NCI-H1694 treated with DMSO at 0.1 percent for 48 hours (cell line): ENCODE results near the gene JAG1.
A peak's percentile ranks its signal among the peaks of the same experiment; 100 is the strongest.

Experiments
- DNase-seq: peaks from one replicate; lab custom pipeline; 2025; lab: John Stamatoyannopoulos, UW

The JAG1 gene

DNA sequence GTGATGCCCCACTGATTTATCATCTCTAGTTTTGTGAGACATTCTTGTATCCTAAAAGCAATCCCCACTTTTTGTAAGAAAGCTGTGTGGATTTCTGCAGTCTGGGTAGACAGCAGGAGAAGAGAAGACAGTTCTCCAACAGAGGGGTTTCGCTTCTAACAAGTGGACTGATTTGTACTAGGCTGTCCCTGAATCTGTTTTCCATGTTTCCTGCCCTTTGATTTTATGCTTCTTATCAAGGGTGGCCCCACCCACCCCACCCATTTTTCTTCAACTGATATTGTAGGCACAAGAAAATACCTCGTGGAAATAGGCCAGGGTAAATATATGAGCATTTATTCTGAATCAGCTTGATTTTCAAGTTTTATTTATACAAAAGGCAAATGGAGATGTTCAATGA lies 25.7 kb upstream of the JAG1 start:
- no peak for DNase-seq

DNA sequence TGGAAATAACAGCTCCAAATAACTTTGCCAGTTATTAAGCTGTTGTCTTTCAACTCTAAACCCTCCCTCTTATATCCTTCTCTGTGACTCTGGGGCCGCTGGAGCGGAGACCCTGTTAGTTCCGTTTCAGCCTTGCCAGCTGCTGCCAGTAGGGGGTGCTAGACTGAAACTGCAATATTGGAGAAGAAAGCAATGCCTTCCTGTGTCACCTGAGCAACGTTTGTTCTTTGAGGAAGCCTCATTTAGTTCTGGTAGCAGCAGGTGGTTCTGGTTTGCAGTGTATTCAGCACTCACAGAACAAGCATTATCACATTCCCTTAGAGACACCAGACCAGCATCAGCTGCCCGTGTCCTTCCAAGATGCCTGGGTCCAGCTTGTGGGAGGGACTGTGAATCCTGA lies 22.9 kb upstream of the JAG1 start:
- DNase-seq, result no peak

GRCh38 chr20:10689385-10689784 lies 15.6 kb upstream of the JAG1 start:
- no peak for DNase-seq

DNA sequence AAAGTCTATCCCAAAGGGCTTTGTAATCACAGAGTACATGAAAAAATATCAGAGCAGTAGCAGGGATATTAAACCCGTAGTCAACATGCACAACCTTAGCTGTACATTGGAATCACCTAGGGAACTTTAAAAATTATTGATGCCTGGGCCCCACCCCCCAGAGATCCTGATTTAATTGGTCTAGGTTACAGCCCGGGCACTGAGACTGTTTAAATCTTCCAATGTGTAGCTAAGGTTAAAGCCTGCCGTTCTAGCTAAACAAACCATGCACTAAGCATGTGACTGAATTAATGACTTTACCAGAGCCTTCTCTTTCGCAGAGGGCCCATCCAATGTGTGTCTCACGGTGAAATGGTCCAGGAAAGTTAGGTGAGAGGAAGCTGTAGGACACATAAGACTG lies 14.1 kb upstream of the JAG1 start:
- no peak for DNase-seq

- no peak for DNase-seq
These were observed 12.7 kb upstream of the JAG1 start for GRCh38 chr20:10686356-10687133.

DNA sequence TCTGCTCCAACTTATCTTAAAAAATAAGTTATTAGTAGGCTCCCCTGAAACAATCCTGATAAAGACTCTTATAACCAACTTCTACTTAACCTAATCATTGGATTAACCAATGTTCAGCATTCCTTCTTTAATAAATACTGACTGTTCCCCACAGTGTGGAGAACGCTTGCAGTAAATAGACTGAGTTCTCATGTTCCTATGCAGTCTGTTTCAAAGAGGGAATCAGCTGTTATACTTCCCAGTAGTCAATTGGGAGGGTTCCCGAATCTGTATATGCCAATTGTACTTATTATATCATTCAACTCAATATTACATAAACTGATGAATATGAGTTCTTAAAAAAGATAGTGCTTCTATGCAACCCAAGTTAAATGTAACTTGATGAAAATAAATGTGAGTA lies 9.7 kb upstream of the JAG1 start:
- DNase-seq, result no peak

GRCh38 chr20:10682939-10683338 lies 9.1 kb upstream of the JAG1 start:
- no peak for DNase-seq

GRCh38 chr20:10681494-10681893 lies 7.7 kb upstream of the JAG1 start:
- no peak for DNase-seq

DNA sequence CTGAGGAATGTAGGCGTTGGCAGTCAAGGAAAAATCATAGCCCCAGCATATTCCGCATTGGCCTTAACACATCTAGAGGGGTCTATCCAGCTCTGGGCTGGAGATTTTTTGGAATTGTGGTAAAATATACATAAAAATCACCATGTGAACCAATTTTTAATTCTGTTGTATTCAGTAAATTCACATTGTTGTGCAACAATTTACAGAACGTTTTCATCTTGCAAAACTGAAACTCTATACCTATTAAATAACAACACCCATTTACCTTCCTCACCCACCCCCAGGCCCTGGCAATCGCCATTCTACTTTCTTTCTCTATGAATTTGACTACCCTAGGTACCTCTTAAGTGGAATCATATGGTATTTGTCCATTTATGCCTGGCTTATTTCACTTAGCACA lies 6.8 kb upstream of the JAG1 start:
- DNase-seq, result no peak

GRCh38 chr20:10679269-10679668 lies 5.5 kb upstream of the JAG1 start:
- no peak for DNase-seq

DNA sequence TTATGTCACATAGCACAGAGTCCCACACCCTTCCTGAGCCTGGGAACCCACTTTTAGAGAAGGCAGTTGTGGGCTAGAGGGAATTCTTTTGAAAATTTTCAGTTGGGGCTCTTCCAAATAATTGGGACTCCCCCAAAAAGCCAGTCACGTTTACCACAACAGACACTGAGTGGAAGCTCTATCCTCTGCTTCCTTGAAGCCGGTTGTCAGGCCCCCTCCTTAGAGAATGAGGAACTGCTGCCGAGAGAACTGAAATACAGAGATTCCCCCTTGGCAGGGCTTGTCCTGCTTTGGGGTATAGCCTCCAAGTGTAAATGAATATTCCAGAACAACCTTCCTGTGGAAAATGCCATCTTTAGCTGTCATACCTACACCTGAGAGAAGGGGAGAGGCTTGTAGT lies 2.7 kb upstream of the JAG1 start:
- no peak for DNase-seq

DNA sequence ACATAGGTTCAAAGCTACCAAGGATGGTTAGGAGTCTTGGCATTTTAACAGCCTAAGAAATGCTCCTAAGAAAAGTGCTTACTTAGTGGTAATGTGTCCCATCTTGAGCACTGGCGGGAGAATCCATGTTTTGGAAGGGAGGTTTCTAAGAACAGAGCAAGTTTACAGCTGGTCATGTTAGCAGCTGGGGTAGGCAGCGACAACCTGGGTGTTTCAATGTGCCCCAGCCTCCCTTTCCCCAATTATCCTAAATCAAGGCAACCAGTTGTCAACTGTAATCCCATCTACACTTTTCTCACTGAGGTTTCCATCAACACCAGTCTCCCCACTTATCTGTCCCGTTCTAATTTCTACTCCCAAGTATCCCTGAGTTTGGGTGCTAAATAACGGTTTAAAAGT lies 1.6 kb upstream of the JAG1 start:
- no peak for DNase-seq

GRCh38 chr20:10674684-10675449 lies 1.1 kb upstream of the JAG1 start:
- DNase-seq, result peak; percentile 4

GRCh38 chr20:10673176-10673841 lies 490 bp downstream of the JAG1 start:
- DNase-seq, result no peak

DNA sequence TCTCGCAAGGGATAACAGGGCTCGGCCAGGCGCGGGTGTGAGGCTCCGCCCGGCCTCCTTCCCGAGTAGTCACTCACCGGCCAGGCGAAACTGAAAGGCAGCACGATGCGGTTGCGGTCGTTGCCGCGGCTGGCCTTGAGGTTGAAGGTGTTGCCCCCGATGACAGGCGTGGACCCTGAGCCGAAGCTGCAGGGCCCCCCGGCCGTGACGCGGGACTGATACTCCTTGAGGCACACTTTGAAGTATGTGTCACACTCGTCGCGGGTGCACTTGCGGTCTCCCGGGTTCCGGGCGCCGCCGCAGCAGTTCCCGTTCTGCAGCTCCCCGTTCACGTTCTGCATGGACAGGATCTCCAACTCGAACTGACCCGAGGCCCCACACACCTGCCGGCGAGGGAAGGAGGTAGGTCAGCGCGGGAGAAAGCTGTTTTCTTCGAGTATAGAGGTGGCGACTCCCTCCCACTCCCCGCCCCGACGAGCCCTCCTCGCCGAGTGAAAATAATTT lies 1.1 kb downstream of the JAG1 start:
- no peak for DNase-seq

DNA sequence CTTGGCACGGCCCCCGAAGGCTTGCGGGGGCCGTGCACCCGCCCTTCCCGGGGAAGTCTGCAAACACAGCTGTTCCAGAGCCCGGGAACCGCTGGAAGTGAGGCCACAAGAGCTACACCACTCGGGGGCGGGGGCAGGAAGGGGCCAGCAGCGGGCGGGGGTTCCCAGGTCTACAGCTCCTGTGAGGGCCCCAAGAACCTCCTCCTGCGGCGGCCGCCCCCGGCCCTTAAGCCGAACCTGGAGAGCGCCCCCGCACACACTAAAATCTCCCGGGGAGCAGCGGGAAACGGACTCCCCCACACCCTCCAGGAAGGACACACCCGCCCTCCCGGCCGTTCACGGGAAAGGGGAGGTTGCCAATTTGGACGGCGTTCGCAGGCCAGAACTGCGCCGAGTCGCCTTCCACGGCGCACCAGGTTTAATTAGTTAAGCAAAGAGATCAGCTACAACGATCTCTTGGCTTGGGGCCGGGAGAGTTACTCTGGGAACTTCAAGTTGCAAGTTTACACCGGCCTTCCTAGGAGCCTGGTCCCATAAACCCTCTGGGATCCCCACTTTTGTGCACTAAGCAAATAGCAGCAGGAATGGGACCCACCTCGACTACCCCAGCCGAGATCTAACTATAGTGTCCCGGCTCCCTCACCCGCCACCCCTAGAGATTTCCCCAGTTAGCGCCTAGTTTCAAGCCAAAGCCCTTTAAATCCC lies 1.7 kb downstream of the JAG1 start:
- no peak for DNase-seq

DNA sequence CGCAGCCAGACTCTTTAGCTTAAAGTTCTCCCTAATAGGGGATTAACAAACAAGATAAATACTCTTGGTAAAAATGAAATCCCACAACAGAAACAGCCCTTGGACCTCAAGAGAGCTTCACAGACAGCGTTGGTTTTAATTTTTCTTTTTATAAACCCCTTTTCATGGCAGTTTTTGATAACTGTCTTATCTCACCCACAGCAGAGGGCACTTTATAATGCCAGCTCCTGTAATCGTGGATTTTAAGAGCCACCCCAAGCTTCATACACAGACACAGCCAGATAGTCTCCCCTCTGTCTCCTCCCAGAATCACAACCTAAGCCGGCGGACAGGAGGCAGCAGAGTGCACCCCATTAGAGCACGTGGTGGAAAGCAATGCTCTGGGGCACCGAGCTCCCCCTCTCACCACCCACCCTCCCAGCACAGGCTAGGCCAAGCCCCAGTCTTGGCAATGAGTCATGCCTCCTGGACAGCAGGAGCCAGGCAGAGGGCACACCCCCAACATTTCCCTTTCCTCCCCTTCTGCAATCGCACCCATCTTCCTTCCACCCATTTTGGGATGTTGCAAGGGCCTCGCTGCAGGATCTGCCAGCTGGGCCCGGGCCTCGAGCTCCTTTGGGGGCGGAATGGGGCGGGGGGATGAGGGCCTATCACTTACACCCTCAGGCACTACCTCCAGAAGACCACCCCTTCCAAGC lies 2.4 kb downstream of the JAG1 start:
- DNase-seq, result no peak

DNA sequence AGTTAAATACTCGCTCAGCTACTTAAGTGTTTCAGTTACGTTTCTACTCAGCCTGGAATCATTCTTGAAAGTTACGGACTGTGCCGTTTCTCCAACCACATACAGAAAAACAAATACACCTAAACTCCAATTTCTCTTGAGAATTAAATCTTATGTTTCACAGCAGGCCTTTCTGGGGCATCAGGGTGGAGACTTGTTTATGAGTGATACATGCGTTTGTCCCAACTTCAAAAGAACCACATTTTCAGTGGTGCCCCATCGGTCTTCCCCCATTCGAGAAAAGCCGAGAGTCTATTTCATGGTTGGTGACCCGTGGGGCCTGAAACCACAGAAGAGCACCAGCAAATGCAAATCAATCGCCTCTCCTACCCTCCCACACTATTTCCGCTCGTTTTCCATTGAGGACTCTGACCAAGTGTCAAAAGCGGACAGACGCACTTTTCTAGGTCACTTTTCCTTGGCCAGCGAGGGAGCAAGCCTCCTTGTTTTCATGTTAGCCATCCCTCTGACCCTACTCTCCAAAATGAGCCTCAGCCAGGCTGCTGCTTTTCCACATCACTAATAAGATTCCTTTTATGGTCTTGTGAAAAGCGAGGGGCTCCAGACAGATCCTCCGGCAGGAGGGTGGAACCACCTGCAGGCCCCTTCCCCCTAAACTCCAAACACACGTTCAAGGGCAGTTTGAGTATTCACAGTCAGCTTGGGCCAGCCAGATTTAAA lies 3.1 kb downstream of the JAG1 start:
- no peak for DNase-seq

GRCh38 chr20:10669843-10670446 lies 3.9 kb downstream of the JAG1 start:
- DNase-seq, result no peak

DNA sequence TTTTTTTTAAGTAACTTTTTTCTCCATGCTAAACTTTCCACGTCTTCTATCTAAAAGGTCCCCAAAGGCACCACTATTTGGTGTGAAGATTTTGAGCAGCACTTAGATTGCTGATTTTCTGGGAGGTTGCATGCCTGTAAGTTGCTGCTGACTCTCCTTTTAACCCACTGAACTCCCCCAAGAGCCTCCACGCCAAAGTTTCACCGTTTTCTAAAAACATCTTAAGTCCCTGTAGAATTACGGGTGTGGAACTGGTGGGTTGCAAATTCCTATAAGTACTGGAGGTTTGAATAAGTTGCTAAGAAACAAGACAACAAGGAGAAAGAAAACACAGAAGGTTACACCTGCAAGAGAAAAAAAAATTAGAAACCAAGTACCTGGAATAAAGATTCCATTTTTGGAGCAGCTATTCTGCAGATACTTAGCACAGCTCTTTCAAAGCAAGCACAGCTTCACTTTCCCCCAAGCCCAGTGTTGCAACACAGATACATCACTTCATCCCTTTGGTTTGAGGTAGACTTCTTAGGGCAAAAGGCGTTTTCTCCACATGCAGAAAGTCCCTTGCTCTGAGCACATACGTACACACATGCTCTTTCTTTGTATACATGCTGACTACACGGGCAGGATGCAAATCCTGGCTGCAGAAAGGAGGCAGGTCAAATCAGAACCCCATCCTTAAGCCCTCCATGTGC lies 5.0 kb downstream of the JAG1 start:
- DNase-seq, result no peak
